SHP77 (cell line): ENCODE results near the gene PDZD4.
"Not testable (repeated sequence)": the region's sequence is repeated elsewhere in the genome, so short reads cannot be mapped to it uniquely, and the experiment has no call there.

Experiments used
- DNase-seq, 2 experiments: peaks; one replicate each; lab custom pipeline; 2025; lab: John Stamatoyannopoulos, UW

The PDZD4 gene

DNA sequence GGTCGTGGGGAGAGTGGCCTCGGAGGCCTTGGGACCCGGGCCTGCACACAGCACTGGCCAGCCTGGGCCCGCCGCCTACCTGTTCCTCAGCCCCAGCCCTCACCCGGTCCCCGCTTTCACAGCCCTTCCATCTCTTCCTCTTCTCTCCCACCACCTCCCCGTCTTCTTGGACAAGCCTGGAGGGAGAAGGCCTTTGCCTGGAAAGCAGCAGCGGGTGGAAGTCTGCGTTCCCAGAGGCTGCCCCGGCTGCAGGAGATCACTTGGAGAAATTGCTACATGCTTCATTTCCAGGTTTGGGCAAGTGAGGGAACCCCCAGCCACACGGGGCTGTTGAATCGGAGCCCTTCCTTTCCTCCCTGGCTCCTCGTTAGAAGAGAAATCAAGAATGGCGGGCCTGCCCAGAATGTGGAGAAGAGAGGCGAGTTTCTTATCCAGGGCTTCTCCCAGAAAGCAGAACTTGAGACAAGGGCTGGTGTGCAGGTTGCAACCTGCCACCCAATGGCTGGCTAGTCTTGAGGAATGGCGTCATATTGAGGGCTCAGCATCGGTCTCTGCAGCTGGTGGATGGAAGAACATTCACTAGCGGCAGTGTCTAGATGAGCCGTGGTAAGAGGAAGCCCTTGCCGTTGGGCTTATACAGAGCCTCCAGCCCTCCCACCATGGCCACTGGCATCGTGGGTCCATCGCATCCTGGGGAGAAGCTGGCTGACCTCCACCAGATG lies 1.2 kb upstream of the PDZD4 start:
- DNase-seq, result no peak

DNA sequence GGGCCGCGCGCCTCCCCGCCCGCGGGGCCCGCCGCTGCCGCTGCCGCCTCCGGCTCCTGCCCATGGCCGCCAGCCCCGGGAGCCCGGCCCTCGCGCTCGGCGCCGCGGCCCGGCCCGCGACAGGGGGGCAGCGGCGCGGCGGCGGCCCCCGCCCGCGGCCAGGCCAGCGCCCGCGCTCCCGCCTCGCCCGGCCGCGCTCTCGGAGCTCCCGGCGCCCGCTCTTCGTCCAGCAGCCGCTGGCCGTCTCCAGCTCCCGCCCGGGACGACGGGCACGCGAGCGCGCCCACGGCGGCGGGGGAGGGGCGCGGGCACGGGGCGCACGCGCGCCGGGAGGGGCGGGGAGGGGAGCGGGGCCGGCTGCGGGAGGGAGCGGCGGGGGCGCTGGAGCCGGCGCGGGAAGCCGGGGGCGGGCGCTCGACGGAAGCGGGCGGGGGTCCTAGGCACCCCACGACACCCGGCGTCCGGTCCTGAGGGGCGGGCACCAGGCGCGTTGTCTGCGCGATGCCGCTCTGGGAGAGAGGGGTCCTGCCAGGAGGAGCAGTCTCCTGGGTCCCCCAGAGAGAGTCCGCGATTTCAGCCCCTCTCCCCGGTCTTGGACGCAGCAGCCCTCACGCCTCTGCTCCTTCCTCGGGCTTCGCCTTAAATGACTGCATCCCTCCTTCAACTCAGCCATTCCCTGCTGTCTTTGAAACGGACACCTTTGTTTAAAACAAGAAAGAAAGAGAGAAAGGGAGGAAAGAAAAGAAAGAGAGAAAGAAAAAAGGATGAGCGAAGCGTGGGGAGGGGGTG lies 490 bp upstream of the PDZD4 start:
- DNase-seq, result no peak

DNA sequence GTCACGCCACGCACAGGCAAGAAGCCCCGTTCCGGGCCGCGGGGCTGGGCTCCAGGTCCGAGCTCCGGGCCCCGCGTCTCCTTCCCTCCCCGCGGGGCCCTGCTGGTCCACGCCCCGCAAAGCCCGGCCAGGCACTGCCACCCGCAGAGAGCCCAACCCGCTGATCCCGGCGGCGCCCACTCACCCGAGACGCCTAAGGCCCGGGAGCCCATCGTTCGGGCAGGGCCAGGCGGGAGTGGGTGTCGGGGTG lies 870 bp downstream of the PDZD4 start:
- DNase-seq, result no peak

DNA sequence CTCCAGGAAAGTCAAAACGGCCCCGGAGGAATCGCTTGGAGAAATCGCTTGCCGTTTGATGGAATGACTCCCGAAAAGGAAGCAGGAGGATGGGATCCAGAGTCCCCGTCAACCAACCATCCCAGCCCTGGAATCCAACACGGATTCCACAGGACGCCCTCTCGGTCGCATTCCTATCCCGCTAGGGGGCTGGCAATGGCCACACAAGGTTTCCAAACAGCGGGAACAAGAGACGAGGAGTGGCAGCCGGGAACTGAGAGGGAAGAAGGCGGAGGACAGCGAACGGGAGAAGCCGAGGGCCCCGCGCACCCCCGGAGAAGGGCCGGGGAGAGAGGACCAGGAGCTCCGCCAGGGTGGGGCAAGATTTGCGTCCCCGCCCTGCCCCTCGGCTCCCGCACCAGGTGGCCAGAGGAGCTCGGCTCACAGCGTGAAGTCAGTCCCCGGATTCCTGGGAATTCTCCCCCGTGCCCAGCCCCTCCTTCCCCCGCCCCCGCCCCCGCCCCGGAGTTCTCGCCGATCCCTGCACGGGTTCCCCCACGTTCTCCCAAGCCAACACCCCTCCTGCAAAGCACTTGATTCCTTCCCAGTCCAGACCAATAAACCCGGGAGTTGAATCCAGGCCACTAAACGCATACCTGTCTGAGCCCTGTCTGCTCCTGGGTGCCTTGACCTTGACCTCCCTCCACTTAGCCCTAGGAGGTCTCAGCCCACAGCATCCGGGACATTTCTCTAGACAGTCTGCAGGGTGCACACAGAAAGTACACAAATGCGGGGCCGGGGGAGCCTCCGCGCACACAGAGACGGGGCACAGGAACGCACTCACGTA lies 1.4 kb downstream of the PDZD4 start:
- DNase-seq, result no peak

DNA sequence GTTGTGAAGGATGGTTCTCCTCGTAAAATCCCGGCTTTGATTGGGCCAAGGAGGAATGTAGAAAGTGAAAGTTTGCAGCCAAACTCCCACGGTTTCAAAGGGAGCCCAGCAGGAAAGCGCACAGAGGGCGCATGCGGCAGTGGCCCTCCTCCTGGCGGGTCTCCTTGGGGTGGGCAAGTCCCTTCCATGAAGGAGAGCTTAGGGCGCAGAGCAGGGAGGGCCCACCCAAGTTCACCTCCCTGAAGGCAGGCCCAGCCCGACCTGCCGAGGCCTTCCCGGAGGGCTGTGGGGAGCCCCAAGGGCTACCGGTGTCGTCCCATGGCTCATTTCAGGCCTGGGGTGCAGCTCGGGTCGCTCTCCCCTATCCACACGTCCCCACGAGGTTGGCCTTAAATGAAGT lies 2.0 kb downstream of the PDZD4 start:
- DNase-seq, result no peak

DNA sequence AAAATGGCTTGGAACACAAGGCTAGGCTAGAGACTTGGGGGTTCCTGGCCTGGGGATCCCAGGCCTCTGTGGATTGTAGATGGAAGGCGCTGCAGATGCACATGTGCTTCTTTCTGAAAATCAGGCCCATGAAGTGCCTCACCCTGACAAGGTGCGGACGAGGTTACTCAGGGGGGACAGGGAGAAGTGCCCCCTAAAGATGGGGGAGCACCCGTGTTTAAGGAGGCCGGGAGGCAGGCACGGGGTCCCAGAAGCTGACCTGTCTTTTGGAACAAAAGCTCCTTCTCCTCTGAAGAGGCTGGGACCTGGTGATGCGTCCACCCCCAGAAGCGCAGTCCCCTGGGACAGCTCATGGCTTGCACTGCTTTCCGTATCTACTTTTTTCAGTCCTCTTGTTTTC lies 2.4 kb downstream of the PDZD4 start:
- DNase-seq, result no peak

DNA sequence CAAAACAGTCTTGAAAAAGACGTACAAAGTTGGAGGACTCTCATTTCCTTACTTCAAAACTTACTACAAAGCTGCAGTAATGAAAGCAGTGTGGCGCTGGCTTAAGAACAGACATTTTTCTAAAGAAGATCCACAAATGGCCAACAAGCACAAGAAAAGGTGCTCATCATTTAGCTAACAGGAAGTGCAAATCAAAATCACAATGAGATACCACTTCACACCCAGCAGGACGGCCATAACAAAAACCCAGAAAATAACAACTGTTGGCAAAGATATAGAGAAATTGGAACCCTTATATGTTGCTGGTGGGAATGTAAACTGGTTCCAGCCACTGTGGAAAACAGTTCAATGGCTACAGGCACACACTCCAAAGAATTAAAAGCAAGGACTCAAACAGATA lies 3.3 kb downstream of the PDZD4 start:
- no peak for DNase-seq

DNA sequence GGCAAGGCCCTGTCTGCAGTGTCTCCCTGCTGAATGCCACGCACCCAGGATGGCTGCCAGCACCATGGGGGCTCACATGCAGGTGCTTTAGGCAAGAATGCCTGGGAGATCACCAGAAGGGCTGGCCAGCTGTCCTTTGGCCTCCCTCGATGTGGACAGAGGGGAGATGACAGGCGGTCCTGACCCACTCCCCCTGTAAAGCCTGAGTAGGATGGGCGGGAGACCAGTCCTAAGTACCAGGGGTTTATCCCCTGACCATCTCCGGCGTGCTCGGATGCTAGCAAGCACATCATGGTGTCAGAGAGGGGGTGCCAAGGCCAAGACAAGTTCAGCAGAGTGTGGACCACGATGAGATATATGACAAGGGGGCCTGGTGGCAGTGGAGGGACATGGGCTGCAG lies 5.3 kb downstream of the PDZD4 start:
- DNase-seq, result no peak

DNA sequence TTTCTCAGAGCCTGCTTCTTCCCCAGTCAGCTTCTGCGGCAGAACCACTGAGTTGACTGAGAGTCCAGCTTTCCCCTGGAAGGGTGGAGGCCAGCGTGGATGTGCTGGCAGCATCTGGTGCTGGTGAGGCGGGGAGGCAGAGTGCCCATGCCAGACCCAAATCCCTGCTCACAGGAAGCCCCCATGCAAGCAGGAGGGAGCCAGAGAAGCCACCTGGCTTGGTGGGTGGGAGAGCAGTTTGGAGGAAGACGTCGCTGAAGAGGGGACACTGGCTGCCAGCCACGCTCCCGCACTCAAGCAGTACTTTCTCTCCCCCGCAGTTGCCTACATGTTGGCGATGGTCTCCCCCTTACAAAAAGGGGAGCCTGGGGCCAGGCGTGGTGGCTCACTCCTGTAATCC lies 6.0 kb downstream of the PDZD4 start:
- no peak for DNase-seq

DNA sequence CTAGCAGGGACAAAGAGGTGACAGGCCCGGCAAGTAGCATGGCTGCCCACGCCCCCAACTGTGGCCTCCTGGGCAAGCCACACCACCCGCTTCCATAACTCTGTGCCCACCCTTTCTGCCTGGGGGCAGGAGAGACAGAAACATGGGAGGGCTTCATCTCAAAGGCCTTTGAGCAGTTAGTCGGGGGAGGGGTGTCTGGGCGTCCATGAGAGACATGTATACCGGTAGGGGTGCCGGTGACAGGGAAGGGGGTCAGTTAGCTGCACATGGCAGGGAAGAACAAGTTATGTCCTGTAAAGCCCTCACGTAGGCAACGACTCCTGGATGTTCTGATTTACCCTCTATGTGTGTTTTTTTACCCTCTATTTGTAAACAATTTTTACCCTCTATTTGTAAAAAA lies 9.3 kb downstream of the PDZD4 start:
- DNase-seq, result no peak

DNA sequence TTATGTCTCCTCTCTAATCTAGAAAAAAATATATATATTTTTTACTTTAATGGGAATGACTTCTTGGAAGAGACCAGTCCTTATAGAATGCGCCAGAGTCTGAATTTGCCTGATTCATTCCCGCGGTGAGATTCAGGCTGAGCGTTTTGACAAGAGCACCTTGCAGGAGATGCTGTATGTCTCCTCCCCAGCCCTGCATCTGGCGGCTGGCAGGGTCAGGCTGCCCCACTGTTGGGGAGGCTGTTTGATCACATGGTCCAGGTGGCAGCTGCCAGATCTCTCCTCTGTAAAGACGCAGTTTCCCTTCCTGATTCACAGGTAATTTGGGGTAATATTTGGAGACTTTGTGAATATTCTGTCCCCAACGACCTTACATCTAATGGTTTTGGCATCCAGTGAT lies 9.7 kb downstream of the PDZD4 start:
- DNase-seq, result peak; percentile 6 to 10

DNA sequence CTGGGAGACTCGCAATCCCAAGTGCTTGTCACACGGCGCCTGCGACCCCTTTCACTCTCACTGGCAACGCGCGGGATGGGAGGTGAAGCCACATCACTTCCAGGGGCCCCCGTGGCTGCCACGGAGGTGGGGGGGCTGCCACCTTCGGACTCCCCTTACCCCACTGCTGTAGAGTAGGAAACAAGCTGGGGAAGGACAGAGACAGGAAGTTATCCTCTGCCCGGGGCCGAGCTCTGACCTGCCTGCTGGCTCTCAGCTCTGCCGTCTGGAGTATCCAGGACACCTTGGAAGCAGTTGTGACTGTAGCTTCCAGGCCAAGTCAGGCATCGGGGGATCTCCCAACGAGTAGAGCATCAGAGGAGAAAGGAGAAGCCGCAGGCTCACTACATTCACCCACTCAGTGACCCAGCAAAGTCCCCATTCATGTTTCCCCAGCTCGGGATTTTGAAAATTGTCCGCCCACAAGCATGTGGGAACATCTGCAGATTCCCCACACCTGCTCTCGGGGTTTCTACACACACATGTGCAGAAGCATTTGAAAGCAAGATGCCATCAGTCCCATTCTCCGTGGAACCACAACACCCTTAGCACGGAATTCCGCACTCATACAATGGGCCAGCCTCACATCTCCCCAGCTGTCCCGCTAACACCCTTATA lies 10.8 kb downstream of the PDZD4 start:
- DNase-seq, result no peak

DNA sequence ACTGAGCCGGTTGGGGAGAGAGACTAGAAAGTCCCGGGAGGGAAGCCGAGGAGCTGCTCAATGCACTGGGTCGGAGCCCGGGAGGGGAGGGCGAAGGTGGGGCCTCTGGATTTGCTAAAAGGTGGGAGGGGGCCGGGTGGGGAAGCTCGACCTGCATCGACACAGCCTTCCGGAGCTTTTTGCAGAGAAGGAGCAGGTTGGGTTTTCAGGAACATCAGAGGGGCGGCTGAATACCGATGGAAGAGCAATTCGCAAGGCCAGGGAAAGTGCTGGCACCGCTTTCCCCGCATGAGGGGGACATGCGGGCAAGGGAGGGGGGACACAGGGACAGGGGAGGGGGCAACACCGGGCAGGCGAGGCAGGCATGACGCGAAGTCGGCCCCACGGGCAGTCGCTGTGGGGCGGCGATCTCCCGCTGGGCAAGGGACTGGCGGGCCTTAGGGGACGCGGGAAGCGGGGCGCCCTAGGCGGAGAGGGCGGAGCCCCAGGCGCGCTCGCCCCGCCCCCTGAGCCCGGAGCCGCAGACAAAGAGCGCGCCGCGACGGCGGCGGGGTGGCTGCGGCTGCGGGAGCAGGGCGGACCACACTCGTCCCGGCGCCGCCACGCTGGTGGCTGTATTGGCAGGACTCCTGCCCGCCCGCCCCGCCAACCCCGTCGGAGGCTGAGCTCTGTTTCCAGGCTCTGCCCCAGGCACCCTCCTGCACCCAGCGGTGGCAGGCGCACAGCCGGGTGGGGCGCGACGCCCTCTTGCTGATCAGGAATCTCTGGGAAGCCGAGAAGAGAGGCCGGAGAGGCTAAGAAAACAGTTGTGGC lies 11.6 kb downstream of the PDZD4 start:
- DNase-seq, result peak in 1 of 2 experiments; percentile 39

DNA sequence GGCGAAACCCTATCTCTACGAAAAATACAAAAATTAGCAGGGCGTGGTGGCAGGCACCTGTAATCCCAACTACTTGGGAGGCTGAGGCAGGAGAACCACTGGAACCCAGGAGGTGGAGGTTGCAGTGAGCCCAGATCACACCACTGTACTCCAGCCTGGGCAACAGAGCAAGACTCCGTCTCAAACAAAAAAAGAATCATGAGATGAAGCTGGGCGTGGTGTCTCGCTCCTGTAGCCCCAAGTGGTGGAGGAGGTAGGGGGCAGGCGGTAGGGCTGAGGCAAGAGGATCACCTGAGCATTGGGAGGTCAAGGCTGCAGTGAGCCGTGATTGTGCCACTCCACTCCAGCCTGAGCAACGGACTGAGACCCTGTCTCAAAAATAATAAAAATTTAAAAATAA lies 12.3 kb downstream of the PDZD4 start:
- not testable (repeated sequence) for DNase-seq

DNA sequence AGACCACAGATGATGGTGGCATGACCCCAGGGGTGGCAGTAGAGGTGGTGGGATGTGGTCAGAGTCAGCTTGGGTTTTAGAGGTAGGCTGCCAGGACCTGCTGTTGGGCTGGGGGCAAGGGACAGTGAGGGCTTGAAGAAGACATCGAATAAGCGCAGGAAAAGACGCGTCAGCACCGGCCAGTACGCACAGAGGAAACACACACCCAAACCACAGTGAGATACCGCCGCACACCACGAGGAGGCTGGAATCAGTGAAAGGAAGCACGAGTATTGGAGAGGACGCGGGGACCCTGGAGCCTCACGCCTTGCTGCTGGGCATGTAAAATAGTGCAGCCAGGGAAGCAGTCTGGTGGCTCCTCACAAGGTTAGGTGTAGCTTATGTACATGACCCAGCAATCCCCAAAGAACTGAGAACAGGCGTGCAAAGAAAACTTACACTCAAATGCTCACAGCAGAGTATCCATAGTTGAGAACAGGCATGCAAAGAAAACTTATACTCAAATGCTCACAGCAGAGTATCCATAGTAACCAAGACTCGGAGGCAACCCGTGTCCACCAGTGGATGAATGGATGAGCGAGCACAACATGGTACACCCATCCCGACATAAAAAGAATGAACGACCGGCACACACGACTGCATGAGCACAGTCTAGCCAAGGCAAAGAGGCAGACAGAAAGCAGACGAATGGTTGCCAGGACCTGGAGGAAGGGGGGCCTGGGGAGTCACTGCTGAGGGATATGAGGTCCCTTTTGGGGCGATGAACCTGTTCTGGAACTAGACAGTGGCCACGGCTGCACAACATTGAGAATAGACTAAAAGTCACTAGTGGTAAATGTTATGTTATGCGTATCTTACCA lies 13.3 kb downstream of the PDZD4 start:
- DNase-seq, result no peak

DNA sequence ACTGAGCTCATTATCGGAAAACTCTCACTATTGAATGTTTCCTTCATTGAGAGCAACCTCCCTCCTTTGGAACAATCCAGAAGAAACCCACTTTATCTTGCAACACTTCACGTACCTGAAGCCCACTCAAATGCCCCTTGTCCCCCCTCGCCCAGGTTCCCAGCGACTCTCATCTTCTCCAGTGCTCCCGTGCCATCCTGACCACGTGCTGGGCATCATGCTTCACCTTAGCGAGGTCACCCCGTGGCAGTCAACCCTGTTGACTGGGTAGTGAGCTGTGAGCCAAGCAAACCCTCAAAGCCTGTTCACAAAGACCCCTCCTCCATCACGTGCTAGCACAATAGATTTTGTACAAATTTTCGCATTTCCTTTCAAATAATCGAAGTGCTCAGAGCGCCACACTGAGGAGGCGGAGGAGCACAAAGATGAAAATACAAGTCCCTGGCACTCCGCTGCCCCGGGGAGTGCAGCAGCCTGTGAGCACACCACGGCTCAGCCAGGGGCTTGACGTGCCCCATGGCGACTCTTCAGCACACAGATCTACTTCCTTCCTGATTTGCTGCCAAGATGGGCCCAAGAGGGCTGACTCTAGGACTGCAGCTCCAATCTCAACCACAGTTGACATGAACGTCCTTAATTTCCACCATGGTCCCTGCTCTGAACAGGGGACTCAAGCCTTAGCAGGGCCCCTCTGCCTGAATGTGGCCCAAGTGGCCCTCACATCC lies 15.6 kb downstream of the PDZD4 start:
- DNase-seq, result no peak

DNA sequence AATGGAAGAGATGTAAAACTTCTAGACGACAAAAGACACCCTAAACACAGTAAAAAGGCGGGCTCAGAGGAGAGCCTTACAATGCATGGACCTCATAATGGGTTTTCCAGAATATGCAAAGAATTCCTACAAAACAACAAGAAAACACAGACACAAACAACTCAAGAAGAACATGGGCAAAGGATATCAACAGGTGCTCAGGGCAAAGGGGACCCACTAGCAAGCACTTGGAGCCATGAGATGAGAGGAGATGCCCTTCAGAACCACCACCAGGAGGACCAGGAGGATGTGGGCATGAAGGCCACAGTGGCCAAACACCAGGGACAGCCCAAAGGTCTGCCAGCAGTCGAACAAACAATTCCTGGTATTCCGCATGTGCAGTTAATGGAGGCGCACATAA lies 17.2 kb downstream of the PDZD4 start:
- no peak for DNase-seq

DNA sequence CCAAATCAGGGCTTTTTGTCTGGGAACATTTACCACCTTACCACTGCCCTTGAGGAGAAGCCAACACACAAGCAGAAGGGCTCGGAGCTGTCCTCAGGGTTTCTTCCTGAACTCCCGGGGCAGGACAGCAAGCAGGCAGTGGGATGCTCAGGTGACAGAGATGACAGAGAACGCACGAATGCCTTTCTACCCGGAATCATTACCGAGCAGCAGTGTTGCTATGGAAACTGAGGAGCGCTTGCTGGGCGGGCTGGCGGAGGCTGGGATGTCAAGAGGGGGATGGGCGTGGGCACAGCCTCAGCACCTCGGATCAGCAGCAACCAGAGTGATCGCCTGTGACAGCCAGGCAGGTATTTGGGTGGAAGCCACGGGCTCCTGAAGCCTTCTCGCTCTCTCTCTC lies 18.1 kb downstream of the PDZD4 start:
- no peak for DNase-seq

DNA sequence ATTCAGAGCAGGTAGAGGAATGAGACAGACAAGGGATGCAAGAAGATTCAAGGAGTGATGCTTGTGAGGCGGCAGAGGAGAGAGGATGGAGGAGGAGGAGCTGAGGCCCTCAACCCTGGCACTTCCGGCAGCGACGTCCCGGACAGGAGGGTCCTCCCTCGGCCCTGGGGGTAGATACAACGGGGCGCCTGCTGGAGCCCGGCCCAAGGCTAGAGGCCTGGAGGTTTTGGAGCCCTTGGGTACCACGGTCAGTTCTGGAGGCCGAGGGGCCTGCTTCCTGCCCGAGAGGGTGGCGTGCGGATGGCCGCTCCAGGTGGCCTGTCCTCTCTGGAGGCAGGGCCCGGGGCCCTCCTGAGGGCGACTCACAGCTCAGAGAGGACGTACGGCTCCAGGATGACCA lies 22.4 kb downstream of the PDZD4 start:
- no peak for DNase-seq

DNA sequence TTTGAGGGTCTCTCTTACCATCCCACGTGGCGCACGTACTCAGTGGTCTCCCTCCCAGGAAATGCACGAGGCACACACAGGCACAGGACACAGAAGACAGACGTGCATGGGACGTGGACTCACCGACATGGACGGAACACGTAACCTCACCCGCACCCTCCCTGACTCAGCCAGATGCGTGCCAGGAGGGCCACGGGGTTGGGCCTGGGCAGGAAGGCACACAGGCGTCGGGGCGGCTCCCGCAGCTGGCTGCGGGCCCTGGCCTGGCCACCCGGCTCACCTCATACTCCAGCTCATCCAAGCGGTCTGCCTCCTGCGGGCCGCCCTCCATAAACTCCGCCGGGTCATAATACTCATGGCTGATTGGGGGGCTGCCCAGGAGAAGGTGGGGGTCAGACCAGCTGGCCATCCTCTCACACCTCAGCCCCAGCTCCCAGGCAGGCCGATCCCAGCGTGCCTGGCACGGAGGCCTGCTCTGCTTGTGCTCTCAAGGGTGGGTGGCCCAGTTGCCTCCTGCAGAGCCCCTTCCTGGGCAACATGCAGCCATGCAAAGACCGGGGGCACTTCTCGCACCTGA lies 23.3 kb downstream of the PDZD4 start:
- no peak for DNase-seq
